OCI-LY1 (cell line): ENCODE results near the gene TBL3.

Source experiments
- H2AFZ ChIP-seq: fragments of 200-600 bp; sonication (generic), shearing (Covaris generic); 2 replicates; pipeline ENCODE4 v1.6.0; 2014; ENCODE audit warnings: antibody characterized with exemption, mild to moderate bottlenecking, low read length
- H3F3A ChIP-seq: fragments of 200-600 bp; sonication (generic), shearing (Covaris generic); 2 replicates; pipeline ENCODE4 v1.6.0; 2014; ENCODE audit warnings: mild to moderate bottlenecking, antibody characterized with exemption, low read length, moderate library complexity; ENCODE audit not compliant: insufficient read depth
- H3K27ac ChIP-seq: fragments of 200-600 bp; sonication (generic); 2 replicates; pipeline ENCODE4 v1.5.1; 2014; ENCODE audit warnings: low read length, mixed run types, mild to moderate bottlenecking, low read depth; ENCODE audit not compliant: poor library complexity, severe bottlenecking
- H3K27me3 ChIP-seq: fragments of 200-600 bp; sonication (generic); 2 replicates; pipeline ENCODE4 v1.6.0; 2014; ENCODE audit warnings: antibody characterized with exemption, mild to moderate bottlenecking, low read length, moderate library complexity; ENCODE audit not compliant: insufficient read depth
- H3K36me3 ChIP-seq: fragments of 200-600 bp; sonication (generic); 2 replicates; pipeline ENCODE4 v1.6.1; 2014; ENCODE audit warnings: mild to moderate bottlenecking, antibody characterized with exemption, low read length, moderate library complexity, mixed read lengths; ENCODE audit not compliant: insufficient read depth
- H3K4me1 ChIP-seq: fragments of 200-600 bp; sonication (generic); 2 replicates; pipeline ENCODE4 v1.5.1; 2014; ENCODE audit warnings: mild to moderate bottlenecking, low read length, moderate library complexity; ENCODE audit not compliant: insufficient read depth, severe bottlenecking
- H3K4me2 ChIP-seq: fragments of 200-600 bp; sonication (generic), shearing (Covaris generic); 2 replicates; pipeline ENCODE4 v1.6.1; 2014; ENCODE audit warnings: low read length
- H3K4me3 ChIP-seq: fragments of 200-600 bp; sonication (generic); 2 replicates; pipeline ENCODE4 v1.5.1; 2014; ENCODE audit warnings: low read length, low read depth, mild to moderate bottlenecking, mixed read lengths; ENCODE audit not compliant: poor library complexity, severe bottlenecking
- H3K79me2 ChIP-seq: fragments of 200-600 bp; shearing (Covaris generic); 2 replicates; pipeline ENCODE4 v1.6.1; 2016; ENCODE audit warnings: mixed run types, low read length, mixed read lengths; ENCODE audit not compliant: insufficient read depth
- H3K9ac ChIP-seq: fragments of 200-600 bp; sonication (generic), shearing (Covaris generic); 2 replicates; pipeline ENCODE4 v1.6.1; 2014; ENCODE audit warnings: mild to moderate bottlenecking, low read length, mixed read lengths
- H3K9me2 ChIP-seq: fragments of 200-600 bp; sonication (generic), shearing (Covaris generic); 2 replicates; pipeline ENCODE4 v1.6.1; 2014; ENCODE audit warnings: low read depth, mild to moderate bottlenecking, low read length, mixed read lengths
- H3K9me3 ChIP-seq: fragments of 200-600 bp; shearing (Covaris generic); 2 replicates; pipeline ENCODE4 v1.6.1; 2014; ENCODE audit warnings: low read length, mixed read lengths
- H4K20me1 ChIP-seq: fragments of 200-600 bp; sonication (generic), shearing (Covaris generic); 2 replicates; pipeline ENCODE4 v1.6.0; 2016; ENCODE audit warnings: mild to moderate bottlenecking, low read length; ENCODE audit not compliant: insufficient read depth
- EZH2 ChIP-seq: fragments of 200-600 bp; sonication (generic), shearing (Covaris generic); IDR thresholded peaks from 2 replicates; pipeline ENCODE4 v1.8.0; 2017; ENCODE audit warnings: borderline replicate concordance, mixed run types, mild to moderate bottlenecking, antibody characterized with exemption, low read length, moderate library complexity, mixed read lengths
- TF ChIP-seq, protein P1 (sequence below): fragments of 200-600 bp; sonication (generic), shearing (Covaris generic); IDR thresholded peaks from 2 replicates; pipeline ENCODE4 v1.5.1; 2017; ENCODE audit warnings: mild to moderate bottlenecking, antibody characterized with exemption, low read length, moderate library complexity, mixed read lengths

The TBL3 gene

DNA sequence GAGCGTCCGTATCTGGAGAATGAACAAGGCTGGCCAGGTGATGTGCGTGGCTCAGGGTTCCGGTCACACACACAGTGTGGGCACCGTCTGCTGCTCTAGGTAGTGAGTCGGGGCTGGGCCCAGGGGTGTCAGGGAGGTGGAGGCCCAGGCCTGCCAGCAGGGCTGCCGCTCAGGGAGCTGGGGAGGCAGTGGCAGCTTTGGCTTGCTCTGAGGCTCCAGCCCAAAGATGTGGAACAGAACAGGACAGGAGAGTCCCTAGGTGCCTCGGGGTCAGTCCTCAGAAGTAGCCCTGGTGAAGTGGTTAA is 4.3 kb downstream of the TBL3 start:
- Histone ChIP-seq H3K4me2 (no peak overlapping the region), H3F3A (no peaks in the 10 kb centered on the region), H3K27ac (no peak overlapping the region), H3K36me3 (peaks cover 49% of the 10 kb centered on the region), H3K27me3 (no peaks in the 10 kb centered on the region; the same call in 1 of the 2 replicates), H3K4me1 (peaks cover 20% of the 10 kb centered on the region), H3K9ac (no peak overlapping the region), H3K4me3 (no peak overlapping the region), H3K9me2 (no peaks in the 10 kb centered on the region), H2AFZ (no peak overlapping the region), H3K9me3 (no peaks in the 10 kb centered on the region), H3K79me2 (peaks cover 4% of the 10 kb centered on the region; the same call in 1 of the 2 replicates), H4K20me1 (no peaks in the 10 kb centered on the region)
- TF ChIP-seq, protein P1, sequence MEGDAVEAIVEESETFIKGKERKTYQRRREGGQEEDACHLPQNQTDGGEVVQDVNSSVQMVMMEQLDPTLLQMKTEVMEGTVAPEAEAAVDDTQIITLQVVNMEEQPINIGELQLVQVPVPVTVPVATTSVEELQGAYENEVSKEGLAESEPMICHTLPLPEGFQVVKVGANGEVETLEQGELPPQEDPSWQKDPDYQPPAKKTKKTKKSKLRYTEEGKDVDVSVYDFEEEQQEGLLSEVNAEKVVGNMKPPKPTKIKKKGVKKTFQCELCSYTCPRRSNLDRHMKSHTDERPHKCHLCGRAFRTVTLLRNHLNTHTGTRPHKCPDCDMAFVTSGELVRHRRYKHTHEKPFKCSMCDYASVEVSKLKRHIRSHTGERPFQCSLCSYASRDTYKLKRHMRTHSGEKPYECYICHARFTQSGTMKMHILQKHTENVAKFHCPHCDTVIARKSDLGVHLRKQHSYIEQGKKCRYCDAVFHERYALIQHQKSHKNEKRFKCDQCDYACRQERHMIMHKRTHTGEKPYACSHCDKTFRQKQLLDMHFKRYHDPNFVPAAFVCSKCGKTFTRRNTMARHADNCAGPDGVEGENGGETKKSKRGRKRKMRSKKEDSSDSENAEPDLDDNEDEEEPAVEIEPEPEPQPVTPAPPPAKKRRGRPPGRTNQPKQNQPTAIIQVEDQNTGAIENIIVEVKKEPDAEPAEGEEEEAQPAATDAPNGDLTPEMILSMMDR: no peak
- no peak for TF ChIP-seq EZH2

DNA sequence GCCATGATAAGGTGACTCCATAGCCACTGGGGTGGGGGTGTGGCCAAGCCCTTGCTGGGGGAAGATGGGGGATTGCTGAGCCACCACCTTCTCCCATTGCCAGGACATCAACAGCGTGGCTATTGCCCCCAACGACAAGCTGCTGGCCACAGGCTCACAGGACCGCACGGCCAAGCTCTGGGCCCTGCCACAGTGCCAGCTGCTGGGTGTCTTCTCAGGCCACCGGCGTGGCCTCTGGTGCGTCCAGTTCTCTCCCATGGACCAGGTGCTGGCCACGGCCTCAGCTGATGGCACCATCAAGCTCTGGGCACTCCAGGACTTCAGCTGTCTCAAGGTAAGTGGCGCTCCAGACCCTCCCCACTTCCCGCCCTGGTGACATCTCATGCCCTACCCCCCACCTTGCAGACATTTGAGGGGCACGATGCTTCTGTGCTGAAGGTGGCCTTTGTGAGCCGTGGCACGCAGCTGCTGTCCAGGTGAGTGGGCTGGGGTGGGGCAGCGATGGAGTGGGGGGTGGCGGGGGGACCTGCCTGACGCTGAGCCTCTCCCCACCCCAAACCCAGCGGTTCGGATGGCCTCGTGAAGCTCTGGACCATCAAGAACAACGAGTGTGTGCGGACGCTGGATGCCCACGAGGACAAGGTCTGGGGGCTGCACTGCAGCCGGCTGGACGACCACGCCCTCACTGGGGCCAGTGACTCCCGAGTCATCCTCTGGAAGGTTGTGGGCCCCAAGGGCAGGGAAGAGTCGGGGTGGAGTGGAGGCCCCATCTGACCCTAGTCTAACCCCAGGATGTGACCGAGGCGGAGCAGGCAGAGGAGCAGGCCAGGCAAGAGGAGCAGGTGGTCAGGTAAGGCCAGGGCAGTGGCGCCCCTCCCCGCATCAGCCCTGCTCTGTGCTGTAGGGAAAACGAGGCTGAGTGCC is 5.4 kb downstream of the TBL3 start:
- Histone ChIP-seq H3K4me1 (peaks cover 17% of the 10 kb centered on the region), H3K9me3 (no peaks in the 10 kb centered on the region), H3K9me2 (no peaks in the 10 kb centered on the region), H2AFZ (no peak overlapping the region), H3K27me3 (no peaks in the 10 kb centered on the region; the same call in 1 of the 2 replicates), H3K4me3 (no peak overlapping the region), H3F3A (no peaks in the 10 kb centered on the region), H3K4me2 (no peak overlapping the region), H4K20me1 (no peaks in the 10 kb centered on the region), H3K36me3 (peaks cover 49% of the 10 kb centered on the region), H3K79me2 (peaks cover 4% of the 10 kb centered on the region; the same call in 1 of the 2 replicates), H3K27ac (no peak overlapping the region), H3K9ac (no peak overlapping the region)
- no peak for TF ChIP-seq EZH2
- TF ChIP-seq, protein P1: no peak

DNA sequence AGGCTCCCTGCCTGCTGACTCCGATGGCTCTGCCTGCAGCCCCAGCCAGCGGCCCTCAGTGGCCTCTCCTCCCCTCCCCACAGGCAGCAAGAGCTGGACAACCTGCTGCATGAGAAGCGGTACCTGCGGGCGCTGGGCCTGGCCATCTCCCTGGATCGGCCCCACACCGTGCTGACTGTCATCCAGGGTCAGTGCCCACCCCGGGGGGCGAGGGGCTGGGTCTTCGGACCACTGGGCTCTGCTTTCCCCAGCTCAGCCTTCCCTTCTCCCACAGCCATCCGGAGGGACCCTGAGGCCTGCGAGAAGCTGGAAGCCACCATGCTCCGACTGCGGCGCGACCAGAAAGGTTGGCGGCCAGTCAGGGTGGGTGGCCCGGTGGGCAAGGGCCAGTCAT is 6.0 kb downstream of the TBL3 start:
- Histone ChIP-seq H3K27ac (no peak overlapping the region), H3K9ac (no peak overlapping the region), H3F3A (no peaks in the 10 kb centered on the region), H3K4me1 (peaks cover 13% of the 10 kb centered on the region), H3K4me2 (no peak overlapping the region), H2AFZ (no peak overlapping the region), H3K4me3 (no peak overlapping the region), H3K9me2 (no peaks in the 10 kb centered on the region), H4K20me1 (no peaks in the 10 kb centered on the region), H3K27me3 (no peaks in the 10 kb centered on the region; the same call in 1 of the 2 replicates), H3K9me3 (no peaks in the 10 kb centered on the region), H3K79me2 (peaks cover 4% of the 10 kb centered on the region; the same call in 1 of the 2 replicates), H3K36me3 (peaks cover 49% of the 10 kb centered on the region)
- TF ChIP-seq EZH2: no peak
- TF ChIP-seq, protein P1: no peak
